Ascending aorta (tissue), 2 donors: ENCODE measurements around the gene FAM114A1. TPM values are rescaled to one million over a fixed set of nuclear protein-coding genes. Genes with fewer than 3 reads are reported as not detected.

ENCODE experiments used
- DNase-seq, 2 donors: peaks; one replicate each; pipeline ENCODE4 v3.0.0-alpha.2; 2019; ENCODE audit warnings: low spot score in 2 of 2
- H3K27ac ChIP-seq, 2 donors: fragments of 200-600 bp; sonication (generic); one replicate each; pipeline ENCODE4 v1.5.1; 2016 to 2017; ENCODE audit warnings: mild to moderate bottlenecking in 1 of 2
- H3K27me3 ChIP-seq: fragments of 200-600 bp; sonication (generic); one replicate; pipeline ENCODE4 v1.5.1; 2017
- H3K36me3 ChIP-seq, 2 donors: fragments of 200-600 bp; sonication (generic); one replicate each; pipeline ENCODE4 v1.5.1; 2016
- H3K4me1 ChIP-seq, 2 donors: fragments of 200-600 bp; sonication (generic); one replicate each; pipeline ENCODE4 v1.5.1; 2016 to 2017; ENCODE audit warnings: mild to moderate bottlenecking in 1 of 2
- H3K4me3 ChIP-seq, 2 donors: fragments of 200-600 bp; sonication (generic); one replicate each; pipeline ENCODE4 v1.5.1; 2016 to 2017; ENCODE audit warnings: mild to moderate bottlenecking in 1 of 2
- H3K9me3 ChIP-seq, 2 donors: fragments of 200-600 bp; sonication (generic); one replicate each; pipeline ENCODE4 v1.5.1; 2016
- CTCF ChIP-seq, 3 experiments: fragments of 200-600 bp in 2 of 3; fragments of 450-650 bp in 1 of 3; sonication (generic) in 2 of 3; IDR thresholded peaks; one replicate each; pipeline ENCODE4 v1.5.1; 2016 to 2019; ENCODE audit warnings: antibody characterized with exemption in 3 of 3, mild to moderate bottlenecking in 1 of 3, moderate library complexity in 1 of 3
- intact Hi-C: fragments of 100-400 bp; cut with DNase I; formaldehyde crosslinking; loops from one replicate; pipeline ENCODE4 v1.15.1; 2023
- total RNA-seq: library from RNA; depleted of rRNA; stranded (reverse); fragments of >200 nt; gene quantifications from one replicate; pipeline ENCODE4 v1.1.0, GENCODE V29; 2016

FAM114A1 gene
- total RNA-seq, 1 donor from 2014 or later, result 45.7 TPM

- no peak for DNase-seq
- no peak for TF ChIP-seq CTCF (IDR thresholded peaks at IDR 0.05)
- intact Hi-C loops, result no loop called here
- H3K4me3 ChIP-seq, result no peak overlapping the region
- no peak overlapping the region for H3K27ac ChIP-seq
- no peaks in the 10 kb centered on the region for H3K27me3 ChIP-seq
- peaks cover 49 to 64% of the 10 kb centered on the region in 2 donors for H3K36me3 ChIP-seq
- H3K9me3 ChIP-seq, result no peaks in the 10 kb centered on the region
- H3K4me1 ChIP-seq, result no peaks in the 10 kb centered on the region
Measured at GRCh38 chr4:38943343-38943742, 75.7 kb downstream of the FAM114A1 start.

- Histone ChIP-seq H3K27ac (no peak overlapping the region), H3K9me3 (no peaks in the 10 kb centered on the region), H3K36me3 (peaks cover 41 to 53% of the 10 kb centered on the region in 2 donors), H3K4me1 (no peaks in the 10 kb centered on the region), H3K27me3 (no peaks in the 10 kb centered on the region), H3K4me3 (no peak overlapping the region)
- no peak for TF ChIP-seq CTCF (IDR thresholded peaks at IDR 0.05)
- no peak for DNase-seq
- intact Hi-C loops, result no loop called here
Measured at GRCh38 chr4:38944440-38944839, 76.8 kb downstream of the FAM114A1 start.

- no peak overlapping the region for H3K4me3 ChIP-seq
- TF ChIP-seq CTCF (IDR thresholded peaks at IDR 0.05), result no peak
- DNase-seq, result no peak
- H3K4me1 ChIP-seq, result no peaks in the 10 kb centered on the region
- H3K36me3 ChIP-seq, result peaks cover 31 to 32% of the 10 kb centered on the region in 2 donors
- H3K9me3 ChIP-seq, result no peaks in the 10 kb centered on the region
- no peak overlapping the region for H3K27ac ChIP-seq
- H3K27me3 ChIP-seq, result no peaks in the 10 kb centered on the region
- intact Hi-C loops, result loop anchor here (5.0 kb wide), 1 partner anchor 95 kb away; no protein-coding TSS in a partner anchor
Measured at GRCh38 chr4:38946919-38947318, 79.3 kb downstream of the FAM114A1 start.

- peak in 1 of 2 donors; percentile 64 for DNase-seq
- TF ChIP-seq CTCF (IDR thresholded peaks at IDR 0.05), result no peak
- intact Hi-C loops, result loop anchor here (5.0 kb wide), 1 partner anchor 94 kb away; no protein-coding TSS in a partner anchor
- Histone ChIP-seq H3K27ac (no peak overlapping the region), H3K9me3 (no peaks in the 10 kb centered on the region), H3K27me3 (no peaks in the 10 kb centered on the region), H3K4me3 (no peak overlapping the region), H3K36me3 (peaks cover 18 to 22% of the 10 kb centered on the region in 2 donors), H3K4me1 (no peaks in the 10 kb centered on the region)
Measured at GRCh38 chr4:38948551-38948950, 80.9 kb downstream of the FAM114A1 start.

- H3K4me3 ChIP-seq, result no peak overlapping the region
- H3K27ac ChIP-seq, result no peak overlapping the region
- no peaks in the 10 kb centered on the region for H3K4me1 ChIP-seq
- DNase-seq, result no peak
- no peaks in the 10 kb centered on the region for H3K9me3 ChIP-seq
- intact Hi-C loops, result loop anchor here (5.0 kb wide), 1 partner anchor 93 kb away; no protein-coding TSS in a partner anchor
- H3K27me3 ChIP-seq, result no peaks in the 10 kb centered on the region
- no peak for TF ChIP-seq CTCF (IDR thresholded peaks at IDR 0.05)
- H3K36me3 ChIP-seq, result peaks cover 9 to 12% of the 10 kb centered on the region in 2 donors
Measured at GRCh38 chr4:38949411-38950051, 81.9 kb downstream of the FAM114A1 start.
